Activated CD8-positive, alpha-beta memory T cell treated with anti-CD3 and anti-CD28 coated beads, Interleukin-2, amount 50 U/mL, for 24 hours (primary cell): ENCODE data around the gene FMN2.

Source experiments
- DNase-seq: peaks from one replicate; pipeline ENCODE4 v3.0.0-alpha.2; 2020; ENCODE audit errors: extremely low read depth

The FMN2 gene

DNA sequence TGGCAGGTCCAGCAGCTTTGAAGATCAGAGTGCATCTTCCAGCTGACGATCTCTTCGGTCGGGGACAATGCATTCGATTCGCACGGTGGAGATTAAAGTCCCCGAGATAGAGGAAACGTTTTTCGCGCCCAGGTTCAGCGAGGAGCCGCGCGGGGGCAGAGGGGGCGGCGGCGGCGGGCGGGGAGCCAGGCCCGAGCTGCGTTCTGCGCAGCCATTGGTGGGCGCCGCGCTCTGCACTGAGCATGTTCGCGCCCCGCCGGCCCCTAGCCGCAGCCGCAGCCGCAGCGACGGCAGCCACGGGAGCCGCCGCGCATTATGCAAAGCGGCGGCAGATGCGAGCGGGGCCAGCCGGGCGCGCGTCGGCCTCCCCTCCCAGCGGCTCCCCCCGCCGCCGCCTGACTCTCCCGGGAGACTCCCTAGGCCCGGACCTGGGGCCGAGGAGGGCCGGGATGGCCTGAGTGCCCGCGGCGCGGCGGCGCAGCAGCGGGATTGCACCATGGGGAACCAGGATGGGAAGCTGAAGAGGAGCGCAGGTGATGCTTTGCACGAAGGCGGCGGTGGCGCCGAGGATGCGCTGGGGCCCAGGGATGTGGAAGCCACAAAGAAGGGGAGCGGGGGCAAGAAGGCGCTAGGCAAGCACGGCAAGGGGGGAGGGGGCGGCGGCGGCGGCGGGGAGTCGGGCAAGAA is at the start of gene FMN2:
Gene FMN2 (plus strand): TSS at position 270 of the 687 bp plus-strand sequence. CDS start 227 bp downstream, at position 497.
- no peak for DNase-seq

DNA sequence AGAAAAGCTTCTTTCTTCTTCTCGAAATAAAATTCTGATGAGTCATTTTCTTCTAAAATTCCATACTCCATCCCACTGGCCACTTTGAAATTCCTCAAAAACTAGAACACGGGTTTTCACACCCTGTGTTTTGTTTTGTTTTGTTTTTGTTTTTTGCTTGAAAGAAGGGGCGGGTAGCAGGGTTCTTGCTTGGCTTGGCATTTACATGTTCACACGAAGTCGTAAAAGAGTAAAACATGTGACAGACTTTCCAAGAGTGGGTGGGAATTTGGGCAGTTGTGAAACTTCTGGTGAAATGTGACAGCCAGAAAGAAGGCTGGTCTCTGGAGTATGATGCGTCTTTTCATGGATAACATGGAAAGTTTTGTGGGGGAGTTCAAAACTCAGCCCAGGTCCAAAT is 47.1 kb upstream of the FMN2 start:
- DNase-seq, result no peak

DNA sequence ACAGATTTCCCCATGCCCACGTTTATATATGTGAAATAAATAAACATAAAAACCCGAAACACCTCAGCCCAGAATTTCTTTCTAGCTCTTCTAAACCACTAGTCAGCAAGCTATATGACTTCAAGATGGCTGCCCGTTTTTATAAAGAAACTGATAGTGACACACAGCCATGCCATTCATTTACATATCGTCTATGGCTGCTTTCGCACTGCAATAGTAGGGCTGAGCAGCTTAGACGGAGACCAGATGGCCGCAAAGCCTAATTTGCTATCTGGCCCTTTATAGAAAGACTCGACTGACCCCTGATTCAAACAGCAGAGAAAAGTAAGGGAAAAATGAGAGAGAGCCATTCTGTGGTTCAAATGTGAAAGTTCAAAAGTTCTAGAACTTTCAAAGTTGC is 45.7 kb upstream of the FMN2 start:
- no peak for DNase-seq

DNA sequence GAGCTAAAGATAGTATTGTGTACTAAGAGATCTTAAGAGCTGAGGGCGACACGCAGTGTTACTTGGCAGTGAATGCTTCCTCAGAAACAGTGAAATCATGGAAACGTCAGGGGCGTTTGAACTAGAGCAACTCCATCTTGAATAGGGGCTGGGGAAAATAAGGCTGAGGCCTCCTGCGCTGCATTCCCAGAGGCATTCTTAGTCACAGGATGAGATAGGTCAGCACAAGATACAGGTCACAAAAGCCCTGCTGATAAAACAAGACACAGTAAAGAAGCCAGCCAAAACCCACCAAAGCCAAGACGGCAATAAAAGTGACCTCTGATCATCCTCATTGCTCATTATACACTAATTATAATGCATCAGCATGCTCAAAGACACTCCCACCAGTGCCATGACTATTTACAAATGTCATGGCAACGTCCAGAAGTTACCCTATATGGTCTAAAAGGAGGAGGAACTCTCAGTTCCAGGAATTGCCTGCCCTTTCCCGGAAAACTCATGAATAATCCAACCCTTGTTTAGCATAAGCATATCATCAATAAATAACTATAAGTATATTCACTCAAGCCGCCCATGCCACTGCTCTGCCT is 37.5 kb upstream of the FMN2 start:
- no peak for DNase-seq

DNA sequence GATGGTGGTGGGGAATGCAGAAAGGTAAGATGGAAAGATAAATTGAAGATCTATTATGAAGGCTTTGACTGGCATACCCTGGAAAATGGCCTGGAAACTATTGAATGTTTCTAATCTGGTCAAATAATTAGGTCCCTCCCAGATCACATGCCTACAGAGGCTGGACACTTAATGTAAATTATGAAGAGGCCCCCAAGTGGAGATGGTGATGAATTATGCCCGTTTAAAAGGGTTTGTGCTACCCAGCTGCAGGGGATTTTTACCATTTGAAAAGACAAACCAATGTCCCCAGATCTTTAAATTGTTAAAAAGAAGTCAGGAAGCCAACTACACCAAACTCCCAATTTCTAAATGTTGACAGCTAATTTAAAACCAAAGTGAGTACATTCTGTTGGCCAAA is 35.7 kb upstream of the FMN2 start:
- no peak for DNase-seq

DNA sequence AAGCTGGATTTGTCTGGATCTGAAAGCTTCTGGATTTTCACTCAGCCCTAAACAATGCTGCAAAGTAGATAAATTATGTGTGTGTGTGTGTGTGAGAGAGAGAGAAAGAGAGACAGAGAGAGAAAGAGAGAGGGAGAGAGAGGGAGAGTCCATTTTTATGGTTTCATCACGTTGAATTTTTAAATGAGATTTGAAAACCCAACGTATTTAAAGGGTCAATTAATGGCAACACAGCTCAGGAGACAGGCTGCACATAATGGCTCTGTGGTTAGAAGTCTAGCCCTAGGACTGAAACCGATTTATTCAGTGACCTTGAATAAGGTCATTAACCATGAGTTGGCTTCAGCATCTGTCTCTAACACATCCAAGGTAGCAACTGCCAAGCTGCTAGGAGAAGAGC is 35.3 kb upstream of the FMN2 start:
- DNase-seq, result no peak

DNA sequence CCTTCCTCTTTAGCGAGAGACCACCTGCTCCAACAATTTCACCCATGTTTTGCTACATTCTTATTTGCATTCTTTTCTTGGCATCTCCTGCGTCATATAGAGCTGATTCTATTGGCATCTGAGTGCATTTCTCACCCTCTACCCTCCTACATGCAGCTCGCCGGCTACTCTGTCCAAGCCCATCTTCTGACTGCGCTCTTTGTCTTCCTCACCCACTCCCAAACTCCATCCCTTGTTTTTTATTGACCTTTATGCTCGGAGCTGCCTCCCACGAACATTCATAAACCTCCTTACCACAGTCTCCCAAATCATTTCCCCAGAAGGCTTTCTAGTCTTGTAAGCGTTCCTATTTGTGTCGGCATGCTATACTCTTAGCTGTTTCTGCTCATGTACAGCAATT is 33.6 kb upstream of the FMN2 start:
- DNase-seq, result no peak

DNA sequence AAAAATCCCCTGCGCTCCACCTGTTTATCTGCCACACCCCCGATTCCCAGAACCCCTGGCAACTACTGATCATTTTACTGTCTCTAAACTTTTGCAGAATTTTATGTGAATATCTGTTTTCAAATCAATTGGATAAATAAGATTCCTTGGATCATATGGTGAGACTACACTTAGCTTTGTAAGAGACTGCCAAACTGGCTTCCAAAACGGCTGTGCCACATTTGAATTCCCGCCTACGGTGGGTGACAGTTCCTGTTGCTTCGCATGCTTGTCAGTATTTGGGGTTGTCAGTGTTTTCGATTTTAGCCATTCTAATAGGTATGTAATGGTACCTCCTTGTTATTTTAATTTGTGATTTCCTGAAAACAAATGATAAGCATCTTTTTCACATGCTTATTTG is 22.7 kb upstream of the FMN2 start:
- DNase-seq, result no peak

DNA sequence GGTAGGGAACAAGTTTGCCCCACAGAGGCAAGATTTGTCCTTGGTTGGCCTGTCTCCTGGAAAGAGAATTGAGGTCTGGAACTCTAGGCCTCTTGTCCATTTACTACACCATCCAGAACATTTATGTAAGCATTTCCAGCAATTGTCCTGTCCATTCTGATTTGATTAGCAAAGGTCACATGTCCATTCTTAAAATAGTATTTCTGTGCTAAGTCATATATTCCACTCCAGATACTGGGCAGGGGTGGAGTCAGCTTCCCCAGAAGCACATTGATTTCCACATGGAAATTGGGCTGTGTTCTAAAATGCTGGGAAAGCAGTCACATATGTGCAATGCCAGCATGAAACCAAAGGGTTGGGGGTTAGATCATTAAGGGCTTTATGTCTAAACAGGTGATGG is 21.5 kb upstream of the FMN2 start:
- DNase-seq, result no peak

DNA sequence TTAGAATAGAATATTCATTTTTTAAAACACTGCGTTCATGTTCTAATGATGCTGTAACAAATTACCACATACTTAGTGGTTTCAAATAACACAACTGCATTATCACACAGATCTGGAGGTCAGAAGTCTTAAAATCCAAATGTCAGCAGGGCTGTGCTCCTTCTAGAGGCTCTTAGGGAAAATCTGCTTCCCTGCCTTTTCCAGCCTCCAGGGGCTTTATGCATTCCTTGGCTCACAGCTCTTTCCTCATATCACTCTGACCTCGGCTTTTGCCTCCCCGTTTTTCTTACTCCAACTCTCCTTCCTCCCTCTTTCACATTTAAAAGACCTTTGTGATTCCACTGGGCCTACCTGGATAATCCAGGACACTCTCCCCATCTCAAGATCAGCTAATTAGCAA is 18.6 kb upstream of the FMN2 start:
- DNase-seq, result no peak

DNA sequence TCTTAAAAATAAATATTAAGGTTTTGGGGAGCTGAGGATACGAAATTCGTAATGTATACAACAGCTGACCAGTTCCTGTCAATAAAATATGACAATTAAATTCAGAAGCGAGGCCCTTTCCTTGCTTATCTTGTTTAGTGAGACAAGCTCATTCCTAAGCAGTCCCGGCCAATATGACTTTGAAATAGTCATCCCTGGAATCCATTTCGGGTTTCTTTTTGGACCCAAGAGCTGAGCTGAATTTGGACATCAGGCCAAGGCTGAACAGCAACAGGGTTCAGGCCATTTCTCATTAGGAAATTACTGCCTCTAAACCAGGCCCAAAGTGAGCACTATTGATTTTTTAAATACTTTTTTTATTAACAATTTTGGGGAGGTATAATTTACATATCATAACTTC is 17.3 kb upstream of the FMN2 start:
- no peak for DNase-seq

DNA sequence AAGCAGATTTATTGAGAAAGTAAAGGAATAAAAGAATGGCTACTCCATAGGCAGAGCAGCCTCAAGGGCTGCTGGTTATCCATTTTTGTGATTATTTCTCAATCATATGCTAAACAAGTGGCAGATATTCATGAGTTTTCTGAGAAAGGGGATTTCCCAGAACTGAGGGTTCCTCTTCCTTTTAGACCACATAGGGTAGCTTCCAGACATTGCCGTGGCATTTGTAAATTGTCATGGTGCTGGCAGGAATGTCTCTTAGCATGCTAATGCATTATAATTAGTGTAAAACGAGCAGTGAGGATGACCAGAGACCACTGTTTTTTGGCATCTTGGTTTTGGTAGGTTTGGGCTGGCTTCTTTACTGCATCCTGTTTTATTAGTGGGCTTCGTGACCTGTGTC is 16.8 kb upstream of the FMN2 start:
- DNase-seq, result no peak

DNA sequence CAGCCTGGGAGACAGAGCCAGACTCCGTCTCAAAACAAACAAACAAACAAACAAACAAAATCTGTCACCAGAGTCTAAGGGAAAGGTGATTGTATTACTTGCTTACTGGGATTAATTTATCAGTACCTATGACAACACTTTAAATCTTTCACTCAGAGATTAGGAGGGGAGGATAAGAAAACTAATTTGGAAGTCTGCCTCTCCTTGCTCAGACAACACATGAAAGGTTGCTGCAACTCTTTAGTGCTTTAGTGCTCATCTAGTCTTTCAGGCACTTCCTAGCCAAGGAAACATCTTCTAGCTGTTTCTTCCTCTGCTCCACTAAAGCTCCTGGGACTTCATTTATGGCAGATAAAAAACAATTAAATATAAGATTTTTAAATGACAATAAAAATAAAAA is 7.3 kb upstream of the FMN2 start:
- no peak for DNase-seq

DNA sequence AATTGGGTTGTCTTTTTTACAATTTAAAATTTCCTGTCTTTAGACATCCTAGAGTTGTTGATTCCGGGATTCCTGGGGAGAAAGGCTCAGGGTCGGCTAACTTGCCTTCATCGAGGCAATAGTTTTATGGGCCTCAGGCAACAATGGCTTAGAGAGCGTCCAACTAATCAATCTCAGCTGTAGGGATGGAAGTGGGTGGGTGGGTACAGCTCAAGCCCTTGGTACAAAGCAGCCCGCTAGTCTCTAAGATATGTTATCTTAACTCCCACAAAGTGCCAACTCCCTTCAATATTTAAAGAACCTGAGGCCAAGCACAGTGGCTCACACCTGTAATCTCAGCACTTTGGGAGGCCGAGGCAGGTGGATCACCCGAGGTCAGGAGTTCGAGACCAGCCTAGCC is 6.9 kb upstream of the FMN2 start:
- DNase-seq, result no peak

DNA sequence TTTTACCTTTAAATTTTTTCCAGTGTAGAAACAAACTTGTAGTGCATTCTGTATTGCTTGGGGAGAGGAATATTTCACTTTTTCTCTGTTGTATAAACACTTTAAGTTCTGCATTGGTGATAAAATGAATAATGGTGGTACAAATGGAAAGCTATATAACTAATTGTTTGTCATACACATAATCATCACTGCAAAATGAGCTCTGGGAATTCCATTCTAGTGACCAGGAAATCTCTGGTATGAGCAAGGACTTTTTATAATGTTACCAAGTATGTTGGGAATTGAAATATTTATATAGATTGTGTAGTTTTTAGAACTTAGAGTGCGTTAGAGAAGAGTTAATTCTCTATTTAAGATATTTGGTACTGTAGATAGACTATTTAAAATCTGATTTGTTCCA is 5.0 kb upstream of the FMN2 start:
- DNase-seq, result no peak

DNA sequence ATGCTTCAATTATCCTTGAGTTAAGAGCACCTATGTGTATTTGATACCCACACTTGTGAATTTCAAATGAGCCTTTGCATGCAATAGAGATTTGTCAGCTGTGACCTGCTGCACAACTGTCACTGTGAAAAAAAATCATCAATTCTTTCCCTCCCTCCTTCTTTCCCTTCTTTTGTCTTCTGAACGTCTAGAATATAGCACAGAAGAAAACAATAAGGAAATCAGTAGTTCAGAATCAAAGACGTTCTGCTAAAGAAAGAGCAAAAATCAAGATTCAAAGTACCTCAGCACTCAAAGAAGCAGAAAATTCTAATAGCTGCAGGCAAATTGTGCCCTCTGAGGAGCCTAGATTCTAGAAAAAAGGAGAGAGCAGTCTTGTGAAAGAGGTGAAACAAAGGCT is 1.7 kb upstream of the FMN2 start:
- no peak for DNase-seq

DNA sequence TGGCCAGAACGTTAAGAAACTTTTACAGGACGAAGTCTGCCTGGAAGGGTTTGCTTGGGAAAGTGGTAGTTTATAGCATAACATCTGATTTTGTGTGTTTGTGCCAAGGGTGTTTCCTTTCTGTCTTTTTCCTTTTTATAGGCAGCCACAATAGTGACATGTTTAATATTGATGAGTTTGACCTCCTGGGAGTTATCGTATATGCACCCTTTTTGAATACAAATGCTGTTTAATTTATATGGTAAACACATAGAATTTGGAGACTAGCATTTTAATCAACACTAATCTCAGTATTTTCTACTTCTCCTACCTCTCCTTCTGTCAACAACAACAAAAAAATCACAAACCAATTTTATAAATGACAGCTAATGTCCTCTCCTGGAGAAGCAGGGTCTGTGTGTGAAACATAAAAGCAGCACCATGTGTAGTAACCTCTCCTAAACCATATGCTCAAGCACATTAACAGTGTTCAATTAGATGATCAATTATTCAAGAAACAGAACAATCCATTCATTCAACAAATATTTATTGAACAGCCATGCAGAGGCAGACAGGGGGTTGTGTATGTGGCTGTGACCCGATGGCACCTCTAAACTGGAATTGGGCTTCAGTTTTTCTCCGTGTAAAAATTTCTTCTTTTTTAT is 604 bp upstream of the FMN2 start:
- no peak for DNase-seq

DNA sequence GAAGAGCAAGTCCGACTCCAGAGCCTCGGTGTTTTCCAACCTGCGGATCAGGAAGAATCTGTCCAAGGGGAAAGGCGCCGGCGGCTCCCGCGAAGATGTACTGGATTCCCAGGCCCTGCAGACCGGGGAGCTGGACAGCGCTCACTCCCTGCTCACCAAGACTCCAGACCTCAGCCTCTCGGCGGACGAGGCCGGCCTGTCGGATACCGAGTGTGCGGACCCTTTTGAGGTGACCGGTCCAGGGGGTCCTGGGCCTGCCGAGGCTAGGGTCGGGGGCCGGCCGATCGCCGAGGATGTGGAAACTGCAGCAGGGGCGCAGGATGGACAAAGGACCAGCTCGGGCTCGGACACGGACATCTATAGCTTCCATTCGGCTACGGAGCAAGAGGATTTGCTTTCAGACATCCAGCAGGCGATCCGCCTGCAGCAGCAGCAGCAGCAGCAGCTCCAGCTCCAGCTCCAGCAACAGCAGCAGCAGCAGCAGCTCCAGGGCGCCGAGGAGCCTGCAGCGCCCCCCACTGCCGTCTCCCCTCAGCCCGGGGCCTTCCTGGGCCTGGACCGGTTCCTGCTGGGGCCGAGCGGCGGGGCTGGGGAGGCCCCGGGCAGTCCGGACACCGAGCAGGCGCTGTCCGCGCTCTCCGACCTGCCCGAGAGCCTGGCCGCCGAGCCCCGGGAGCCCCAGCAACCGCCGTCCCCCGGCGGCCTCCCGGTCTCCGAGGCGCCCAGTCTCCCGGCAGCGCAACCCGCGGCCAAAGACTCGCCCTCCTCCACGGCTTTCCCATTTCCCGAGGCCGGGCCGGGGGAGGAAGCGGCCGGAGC is 827 bp downstream of the FMN2 start:
- no peak for DNase-seq

DNA sequence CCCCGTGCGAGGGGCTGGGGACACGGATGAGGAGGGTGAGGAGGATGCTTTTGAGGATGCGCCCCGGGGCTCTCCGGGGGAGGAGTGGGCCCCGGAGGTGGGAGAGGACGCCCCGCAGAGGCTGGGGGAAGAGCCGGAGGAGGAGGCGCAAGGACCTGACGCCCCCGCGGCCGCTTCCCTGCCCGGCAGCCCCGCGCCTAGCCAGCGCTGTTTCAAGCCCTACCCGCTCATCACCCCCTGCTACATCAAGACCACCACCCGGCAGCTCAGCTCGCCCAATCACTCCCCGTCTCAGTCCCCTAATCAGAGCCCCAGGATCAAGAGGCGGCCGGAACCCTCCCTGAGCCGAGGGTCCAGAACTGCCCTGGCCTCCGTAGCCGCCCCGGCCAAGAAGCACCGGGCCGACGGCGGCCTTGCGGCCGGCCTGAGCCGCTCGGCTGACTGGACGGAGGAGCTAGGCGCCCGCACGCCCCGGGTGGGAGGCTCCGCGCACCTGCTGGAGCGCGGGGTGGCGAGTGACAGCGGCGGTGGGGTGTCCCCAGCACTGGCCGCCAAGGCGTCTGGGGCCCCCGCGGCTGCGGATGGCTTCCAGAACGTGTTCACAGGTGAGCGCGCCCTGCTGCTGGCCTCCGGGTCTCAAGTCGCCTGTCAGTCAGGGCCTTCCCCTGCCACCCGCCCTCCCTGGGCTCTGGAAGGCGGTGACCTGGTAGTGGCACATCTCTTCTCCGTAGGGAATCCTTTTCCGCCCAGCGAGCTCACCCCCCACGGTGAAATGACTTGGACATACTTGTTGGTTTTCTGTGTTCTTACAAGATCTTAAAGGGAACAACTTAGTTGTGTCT is 1.7 kb downstream of the FMN2 start:
- DNase-seq, result no peak

DNA sequence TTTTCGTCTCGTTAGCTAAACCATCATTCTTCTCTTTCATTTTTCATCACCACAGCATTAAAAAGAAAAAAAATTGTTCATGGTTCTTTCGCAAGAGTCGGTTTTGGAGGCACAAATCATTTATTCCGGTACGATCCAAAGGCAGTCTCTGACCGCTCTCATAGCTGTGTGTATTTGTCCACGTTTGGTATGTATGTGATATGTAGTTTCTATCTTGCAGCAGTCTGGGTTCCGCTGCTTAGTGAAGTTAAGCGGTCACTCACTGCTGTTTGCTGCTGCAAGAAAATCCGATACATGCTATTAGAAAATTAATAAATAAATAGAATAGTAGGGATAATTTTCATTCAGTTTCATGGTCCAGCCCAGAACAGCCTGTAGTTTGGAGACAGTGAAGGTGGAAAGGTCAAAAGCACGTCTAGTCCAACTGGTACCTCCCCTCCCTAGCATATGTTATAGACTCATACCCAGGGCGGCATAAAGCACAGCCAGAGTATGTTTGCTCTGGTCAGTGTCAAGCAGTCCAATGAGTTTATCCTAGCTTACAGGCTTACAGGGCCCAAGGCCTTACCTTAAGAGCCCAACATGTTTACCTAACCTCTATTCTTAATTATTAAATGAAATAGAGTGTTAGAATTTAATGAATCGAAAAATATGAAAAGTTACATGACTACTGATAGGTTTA is 2.5 kb downstream of the FMN2 start:
- DNase-seq, result no peak

DNA sequence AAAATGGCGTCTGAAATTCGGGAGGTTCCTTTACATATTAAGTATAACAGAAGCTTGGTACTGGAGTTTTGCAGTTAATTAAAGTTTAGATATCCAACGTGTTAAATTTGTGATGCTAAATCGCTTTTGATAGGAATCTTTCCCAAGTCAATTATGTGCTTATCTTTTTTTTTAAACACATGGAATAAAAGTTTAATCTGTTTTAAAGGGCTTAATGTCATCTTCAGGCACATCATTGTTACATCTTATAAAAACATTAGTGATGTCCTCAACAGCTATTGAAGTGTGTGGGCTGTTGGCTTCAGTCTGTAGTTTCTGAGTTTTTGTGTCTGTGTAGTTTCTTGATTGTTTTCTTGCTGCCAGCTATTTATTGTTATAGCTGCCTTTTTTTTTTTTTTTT is 5.3 kb downstream of the FMN2 start:
- no peak for DNase-seq
